ENCODE measurements around the gene CD109. TPM values are rescaled to one million over a fixed set of nuclear protein-coding genes. Genes with fewer than 3 reads are reported as not detected.

Gene CD109
- total RNA-seq, 1 experiment from 2014 or later = 8.7 TPM

DNA sequence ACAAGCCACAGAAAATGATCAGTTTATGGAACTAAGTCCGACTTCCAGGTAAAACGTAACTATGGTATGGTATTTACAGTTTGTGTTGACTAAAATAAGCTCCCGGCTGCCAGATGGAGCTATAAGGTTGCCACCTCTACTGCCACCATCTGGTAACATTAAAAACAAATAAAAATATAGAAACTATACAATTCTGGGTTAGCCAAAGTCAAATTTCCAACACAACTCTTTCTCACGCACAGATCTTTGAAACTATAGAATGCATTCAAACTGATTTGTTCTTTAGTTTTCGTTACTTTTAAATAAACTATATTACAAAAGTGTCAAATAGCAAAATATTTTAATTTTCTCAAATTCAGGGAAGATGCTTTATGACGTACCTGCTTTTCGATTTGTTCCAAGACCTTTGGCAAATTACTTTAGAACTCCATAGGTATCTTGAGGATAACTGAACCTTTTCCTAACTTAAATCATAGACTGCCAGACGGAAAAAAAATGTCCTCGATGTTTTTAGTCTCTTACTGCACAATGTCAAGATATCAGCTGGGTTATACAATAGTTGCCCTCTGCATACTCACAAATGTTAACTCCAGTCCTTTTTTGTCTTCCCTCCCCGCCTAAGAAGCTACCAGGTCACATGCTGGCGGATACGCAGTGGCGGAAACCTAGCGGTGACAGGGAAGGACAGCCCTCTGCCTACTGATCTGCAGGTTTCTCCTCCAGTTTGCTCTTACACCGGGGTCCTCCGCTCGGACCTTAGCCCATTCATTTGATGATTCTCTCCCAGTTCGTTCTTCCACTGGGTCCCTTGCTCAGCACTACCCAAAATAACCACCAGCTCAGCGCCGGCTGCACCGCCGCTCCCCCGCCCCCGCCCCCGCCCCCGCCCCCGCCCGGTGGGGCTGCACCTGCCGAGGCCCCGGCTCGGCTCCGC, 43.1 kb upstream of the CD109 start:
- peak; percentile 71 for DNase-seq (ENCODE audit: low spot score)
- intact Hi-C loops (cut with micrococcal nuclease; ENCODE audit: unreplicated experiment) = loop anchor here (5.0 kb wide), 1 partner anchor 131 kb away; the partner anchor contains the start of gene EEF1A1
- POLR2A ChIA-PET (ENCODE audit: low non-redundant PET) = interaction anchor here (1.5 to 1.7 kb wide), 2 partner anchors 136 to 140 kb away, joined by 3 to 4 read pairs; no protein-coding TSS in a partner anchor
- CTCF ChIA-PET = interaction anchor here (0.7 to 1.5 kb wide), 4 partner anchors 116 to 1556 kb away, joined by 3 to 6 read pairs (median 4); no protein-coding TSS in a partner anchor
- H3K36me3 ChIP-seq (ENCODE audit: insufficient read depth, low read length, poor library complexity, severe bottlenecking) = no peaks in the 10 kb centered on the region
- TF ChIP-seq, protein P1, sequence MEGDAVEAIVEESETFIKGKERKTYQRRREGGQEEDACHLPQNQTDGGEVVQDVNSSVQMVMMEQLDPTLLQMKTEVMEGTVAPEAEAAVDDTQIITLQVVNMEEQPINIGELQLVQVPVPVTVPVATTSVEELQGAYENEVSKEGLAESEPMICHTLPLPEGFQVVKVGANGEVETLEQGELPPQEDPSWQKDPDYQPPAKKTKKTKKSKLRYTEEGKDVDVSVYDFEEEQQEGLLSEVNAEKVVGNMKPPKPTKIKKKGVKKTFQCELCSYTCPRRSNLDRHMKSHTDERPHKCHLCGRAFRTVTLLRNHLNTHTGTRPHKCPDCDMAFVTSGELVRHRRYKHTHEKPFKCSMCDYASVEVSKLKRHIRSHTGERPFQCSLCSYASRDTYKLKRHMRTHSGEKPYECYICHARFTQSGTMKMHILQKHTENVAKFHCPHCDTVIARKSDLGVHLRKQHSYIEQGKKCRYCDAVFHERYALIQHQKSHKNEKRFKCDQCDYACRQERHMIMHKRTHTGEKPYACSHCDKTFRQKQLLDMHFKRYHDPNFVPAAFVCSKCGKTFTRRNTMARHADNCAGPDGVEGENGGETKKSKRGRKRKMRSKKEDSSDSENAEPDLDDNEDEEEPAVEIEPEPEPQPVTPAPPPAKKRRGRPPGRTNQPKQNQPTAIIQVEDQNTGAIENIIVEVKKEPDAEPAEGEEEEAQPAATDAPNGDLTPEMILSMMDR (conservative IDR thresholded peaks at IDR 0.05; ENCODE audit: low read depth, low read length) = peak; percentile 57
- no peak for TF ChIP-seq EZH2 (IDR thresholded peaks at IDR 0.05; ENCODE audit: borderline replicate concordance, low read depth, low read length, poor library complexity, severe bottlenecking)
- peak overlapping the region; percentile 75 for H3K27ac ChIP-seq (ENCODE audit: low read depth, low read length, poor library complexity, severe bottlenecking)
- H3K4me3 ChIP-seq (ENCODE audit: low read depth, low read length, poor library complexity, severe bottlenecking) = peak overlapping the region; percentile 99
- no peaks in the 10 kb centered on the region for H3K9me3 ChIP-seq (ENCODE audit: low read depth, low read length, poor library complexity, severe bottlenecking)
- H3K27me3 ChIP-seq (replicated peaks; ENCODE audit: insufficient read depth, low read depth, low read length, poor library complexity) = no peaks in the 10 kb centered on the region
- TSS peak; percentile 73 for BruUV-seq (replicated peaks)
- H3K4me1 ChIP-seq (ENCODE audit: insufficient read depth, low read length, poor library complexity, severe bottlenecking) = no peaks in the 10 kb centered on the region

DNA sequence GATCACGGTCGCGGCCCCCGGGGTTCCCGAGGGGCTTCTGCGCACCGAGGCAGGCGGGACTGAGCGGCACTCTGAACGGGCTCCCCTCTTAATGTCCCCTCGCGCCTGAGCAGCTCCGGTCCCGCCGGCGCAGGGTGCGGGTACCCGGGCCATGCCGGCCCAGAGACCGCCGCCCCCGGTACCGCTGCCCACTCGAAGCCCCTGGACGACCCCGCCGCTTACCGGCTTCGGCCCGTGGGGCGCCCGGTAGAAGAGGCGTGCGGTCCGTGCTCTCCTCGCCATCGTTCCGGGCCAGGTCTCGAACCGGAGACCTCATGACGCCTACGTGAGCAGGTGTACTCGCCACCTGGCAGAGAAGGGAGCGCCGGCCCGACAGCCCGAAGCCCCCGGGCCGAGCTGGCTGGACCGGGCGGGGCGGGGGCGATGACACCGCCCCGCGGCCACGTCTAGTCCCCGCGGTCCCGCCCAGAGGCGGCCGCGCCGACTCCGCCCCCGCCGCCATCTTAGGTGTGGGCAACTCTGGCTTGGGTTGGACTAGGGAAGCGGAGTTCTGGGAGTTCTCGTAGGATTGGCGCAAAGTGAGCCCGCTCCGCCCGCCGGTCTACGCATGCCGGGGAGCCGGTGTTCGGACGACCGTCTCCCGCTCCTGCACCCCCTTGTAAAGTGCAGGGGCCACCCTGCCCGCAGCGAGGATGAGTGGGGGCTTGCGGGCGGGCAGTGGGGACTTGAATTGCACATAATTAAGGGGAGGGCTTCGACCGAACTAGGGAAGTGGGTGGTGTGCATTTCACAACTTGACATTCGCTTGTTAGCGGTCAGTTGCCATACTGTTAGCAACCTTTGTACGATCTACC, 42.2 kb upstream of the CD109 start, which contains the start of gene SLC17A5:
SLC17A5 (minus strand) TSS at position 422 of the 854 bp plus-strand sequence; CDS start at position 316, 106 bp downstream.
- ChIA-PET POLR2A (ENCODE audit: low non-redundant PET) (interaction anchor here (0.5 to 1.7 kb wide), 3 partner anchors 10 to 141 kb away, joined by 3 to 4 read pairs (median 3); no protein-coding TSS in a partner anchor), CTCF (interaction anchor here (0.7 to 1.5 kb wide), 4 partner anchors 117 to 1555 kb away, joined by 3 to 8 read pairs (median 5); no protein-coding TSS in a partner anchor)
- H3K9me3 ChIP-seq (ENCODE audit: low read depth, low read length, poor library complexity, severe bottlenecking) = no peaks in the 10 kb centered on the region
- no TSS peak for BruUV-seq (replicated peaks)
- intact Hi-C loops (cut with micrococcal nuclease; ENCODE audit: unreplicated experiment) = loop anchor here (5.0 kb wide), 1 partner anchor 131 kb away; the partner anchor contains the start of gene EEF1A1
- H3K27me3 ChIP-seq (replicated peaks; ENCODE audit: insufficient read depth, low read depth, low read length, poor library complexity) = no peaks in the 10 kb centered on the region
- peak within 1 kb of the TSS; percentile 75 for H3K27ac ChIP-seq (ENCODE audit: low read depth, low read length, poor library complexity, severe bottlenecking)
- peak within 1 kb of the TSS; percentile 99 for H3K4me3 ChIP-seq (ENCODE audit: low read depth, low read length, poor library complexity, severe bottlenecking)
- H3K36me3 ChIP-seq (ENCODE audit: insufficient read depth, low read length, poor library complexity, severe bottlenecking) = no peaks in the 10 kb centered on the region
- H3K4me1 ChIP-seq (ENCODE audit: insufficient read depth, low read length, poor library complexity, severe bottlenecking) = no peaks in the 10 kb centered on the region
- DNase-seq (ENCODE audit: low spot score) = peak; percentile 95
- TF ChIP-seq, protein P1 (conservative IDR thresholded peaks at IDR 0.05; ENCODE audit: low read depth, low read length) = no peak
- no peak for TF ChIP-seq EZH2 (IDR thresholded peaks at IDR 0.05; ENCODE audit: borderline replicate concordance, low read depth, low read length, poor library complexity, severe bottlenecking)

DNA sequence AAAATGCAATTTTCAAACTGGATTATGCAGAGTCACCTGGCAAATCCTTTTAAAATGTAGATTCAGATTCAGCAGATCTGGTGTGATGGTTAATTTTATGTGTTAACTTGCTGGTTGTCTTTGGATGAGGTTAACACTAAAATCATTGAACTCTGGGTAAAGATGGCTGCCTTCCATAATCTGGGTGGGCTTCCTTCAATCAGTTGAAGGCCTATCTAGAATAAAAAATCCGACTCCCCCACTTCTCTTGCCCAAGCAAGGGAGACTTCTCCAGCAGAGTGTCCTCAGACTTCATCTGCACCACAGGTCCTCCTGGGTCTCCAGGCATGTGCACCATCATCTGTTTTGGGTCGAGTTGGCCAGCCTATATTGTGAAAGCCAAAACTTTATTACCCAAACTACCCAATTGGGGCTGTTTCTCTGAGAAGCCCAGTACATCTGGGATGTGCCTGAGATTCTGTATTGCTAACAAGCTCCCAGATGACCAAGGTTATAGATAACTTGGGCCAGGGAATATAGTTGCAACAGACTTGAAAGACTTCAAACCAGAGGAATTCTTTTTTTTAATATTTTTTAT, 40.6 kb upstream of the CD109 start:
- H3K27me3 ChIP-seq (replicated peaks; ENCODE audit: insufficient read depth, low read depth, low read length, poor library complexity) = no peaks in the 10 kb centered on the region
- H3K9me3 ChIP-seq (ENCODE audit: low read depth, low read length, poor library complexity, severe bottlenecking) = no peaks in the 10 kb centered on the region
- DNase-seq (ENCODE audit: low spot score) = no peak
- no peak overlapping the region for H3K27ac ChIP-seq (ENCODE audit: low read depth, low read length, poor library complexity, severe bottlenecking)
- H3K36me3 ChIP-seq (ENCODE audit: insufficient read depth, low read length, poor library complexity, severe bottlenecking) = no peaks in the 10 kb centered on the region
- TF ChIP-seq, protein P1 (conservative IDR thresholded peaks at IDR 0.05; ENCODE audit: low read depth, low read length) = no peak
- no peak for TF ChIP-seq EZH2 (IDR thresholded peaks at IDR 0.05; ENCODE audit: borderline replicate concordance, low read depth, low read length, poor library complexity, severe bottlenecking)
- ChIA-PET POLR2A (ENCODE audit: low non-redundant PET) (no interaction called here), CTCF (no interaction called here)
- no TSS peak for BruUV-seq (replicated peaks)
- intact Hi-C loops (cut with micrococcal nuclease; ENCODE audit: unreplicated experiment) = no loop called here
- no peaks in the 10 kb centered on the region for H3K4me1 ChIP-seq (ENCODE audit: insufficient read depth, low read length, poor library complexity, severe bottlenecking)
- H3K4me3 ChIP-seq (ENCODE audit: low read depth, low read length, poor library complexity, severe bottlenecking) = no peak overlapping the region

All from A673 (cell line).